Measurements from ENCODE around the gene C3orf18.
A peak's percentile ranks its signal among the peaks of the same experiment; 100 is the strongest.

The C3orf18 gene

GRCh38 chr3:50531201-50531600 is 36.3 kb downstream of the C3orf18 start:
- DNase-seq (ENCODE audit: low read depth) = no peak
- no peak overlapping the region for H3K4me3 ChIP-seq (ENCODE audit: low read length)
- TF ChIP-seq CTCF (IDR thresholded peaks at IDR 0.05; ENCODE audit: insufficient read depth, low read depth, low read length, missing control alignments) = no peak

- no peak overlapping the region for H3K4me3 ChIP-seq (ENCODE audit: low read length)
- no peak for DNase-seq (ENCODE audit: low read depth)
- no peak for TF ChIP-seq CTCF (IDR thresholded peaks at IDR 0.05; ENCODE audit: insufficient read depth, low read depth, low read length, missing control alignments)
Observed at GRCh38 chr3:50530001-50530970, 37.3 kb downstream of the C3orf18 start.

- TF ChIP-seq CTCF (IDR thresholded peaks at IDR 0.05; ENCODE audit: insufficient read depth, low read depth, low read length, missing control alignments) = no peak
- H3K4me3 ChIP-seq (ENCODE audit: low read length) = no peak overlapping the region
- peak; percentile 82 for DNase-seq (ENCODE audit: low read depth)
Observed at GRCh38 chr3:50525987-50526386, 41.6 kb downstream of the C3orf18 start.

GRCh38 chr3:50525191-50525910 is 42.2 kb downstream of the C3orf18 start:
- no peak overlapping the region for H3K4me3 ChIP-seq (ENCODE audit: low read length)
- DNase-seq (ENCODE audit: low read depth) = no peak
- no peak for TF ChIP-seq CTCF (IDR thresholded peaks at IDR 0.05; ENCODE audit: insufficient read depth, low read depth, low read length, missing control alignments)

- no peak for TF ChIP-seq CTCF (IDR thresholded peaks at IDR 0.05; ENCODE audit: insufficient read depth, low read depth, low read length, missing control alignments)
- no peak for DNase-seq (ENCODE audit: low read depth)
Observed at GRCh38 chr3:50524746-50525145, 42.8 kb downstream of the C3orf18 start.

GRCh38 chr3:50523279-50523811 is 44.2 kb downstream of the C3orf18 start:
- no peak overlapping the region for H3K4me3 ChIP-seq (ENCODE audit: low read length)
- TF ChIP-seq CTCF (IDR thresholded peaks at IDR 0.05; ENCODE audit: insufficient read depth, low read depth, low read length, missing control alignments) = no peak
- no peak for DNase-seq (ENCODE audit: low read depth)

More at GRCh38 chr3:50524746-50525145, 42.8 kb downstream of the C3orf18 start:
- no peak overlapping the region for H3K4me3 ChIP-seq (ENCODE audit: low read length)
